ENCODE results near the gene CLEC11A. TPM values are rescaled to one million over a fixed set of nuclear protein-coding genes. Genes with fewer than 3 reads are reported as not detected.
"Not testable (repeated sequence)": the region's sequence is repeated elsewhere in the genome, so short reads cannot be mapped to it uniquely, and the experiment has no call there.

CLEC11A gene
- total RNA-seq, 2 experiments from 2014 or later: 2.2 to 3.1 TPM

- no peak for DNase-seq
- peaks cover 26% of the 10 kb centered on the region for H3K27me3 Mint-ChIP-seq
Measured at GRCh38 chr19:50725218-50725910, 2.2 kb downstream of the CLEC11A start.

GRCh38 chr19:50725911-50726230 lies 2.7 kb downstream of the CLEC11A start:
- DNase-seq: no peak
- Mint-ChIP-seq H3K9me3 (no peaks in the 10 kb centered on the region), H3K27ac (peak overlapping the region; percentile 86), H3K27me3 (peaks cover 21% of the 10 kb centered on the region), H3K4me1 (peaks cover 27% of the 10 kb centered on the region), H3K4me3 (peak overlapping the region; percentile 82), H3K36me3 (peaks cover 12% of the 10 kb centered on the region)

More at GRCh38 chr19:50725218-50725910, 2.2 kb downstream of the CLEC11A start:
- peak overlapping the region; percentile 82 for H3K4me3 Mint-ChIP-seq
- H3K36me3 Mint-ChIP-seq: peaks cover 12% of the 10 kb centered on the region
- H3K27ac Mint-ChIP-seq: peak overlapping the region; percentile 86
- H3K9me3 Mint-ChIP-seq: no peaks in the 10 kb centered on the region
- H3K4me1 Mint-ChIP-seq: peaks cover 30% of the 10 kb centered on the region

GRCh38 chr19:50728084-50728737 lies 5.0 kb downstream of the CLEC11A start:
- H3K4me3 Mint-ChIP-seq: peak overlapping the region; percentile 68

GRCh38 chr19:50729894-50730293 lies 6.7 kb downstream of the CLEC11A start:
- Mint-ChIP-seq H3K27ac (no peak overlapping the region), H3K4me1 (peaks cover 23% of the 10 kb centered on the region), H3K36me3 (peaks cover 12% of the 10 kb centered on the region), H3K27me3 (peaks cover 4% of the 10 kb centered on the region), H3K9me3 (no peaks in the 10 kb centered on the region), H3K4me3 (no peak overlapping the region)
- DNase-seq: no peak

More at GRCh38 chr19:50728084-50728737, 5.0 kb downstream of the CLEC11A start:
- peak; percentile 97 for DNase-seq
- Mint-ChIP-seq H3K36me3 (peaks cover 12% of the 10 kb centered on the region), H3K27ac (peak overlapping the region; percentile 86), H3K9me3 (no peaks in the 10 kb centered on the region), H3K4me1 (peaks cover 27% of the 10 kb centered on the region), H3K27me3 (peaks cover 11% of the 10 kb centered on the region)

GRCh38 chr19:50735869-50736268 lies 12.7 kb downstream of the CLEC11A start:
- H3K27ac Mint-ChIP-seq: no peak overlapping the region
- no peak overlapping the region for H3K4me3 Mint-ChIP-seq
- no peak for DNase-seq
- H3K36me3 Mint-ChIP-seq: no peaks in the 10 kb centered on the region
- H3K27me3 Mint-ChIP-seq: peaks cover 36% of the 10 kb centered on the region
- H3K4me1 Mint-ChIP-seq: peaks cover 2% of the 10 kb centered on the region
- H3K9me3 Mint-ChIP-seq: no peaks in the 10 kb centered on the region

GRCh38 chr19:50736338-50736737 lies 13.2 kb downstream of the CLEC11A start:
- H3K27me3 Mint-ChIP-seq: peaks cover 38% of the 10 kb centered on the region
- no peaks in the 10 kb centered on the region for H3K36me3 Mint-ChIP-seq
- DNase-seq: no peak
- H3K27ac Mint-ChIP-seq: no peak overlapping the region
- no peak overlapping the region for H3K4me3 Mint-ChIP-seq
- H3K4me1 Mint-ChIP-seq: peaks cover 2% of the 10 kb centered on the region
- no peaks in the 10 kb centered on the region for H3K9me3 Mint-ChIP-seq

- H3K27ac Mint-ChIP-seq: no peak overlapping the region
- no peak overlapping the region for H3K4me3 Mint-ChIP-seq
- peaks cover 2% of the 10 kb centered on the region for H3K4me1 Mint-ChIP-seq
- no peaks in the 10 kb centered on the region for H3K36me3 Mint-ChIP-seq
- peaks cover 54% of the 10 kb centered on the region for H3K27me3 Mint-ChIP-seq
- H3K9me3 Mint-ChIP-seq: no peaks in the 10 kb centered on the region
- no peak for DNase-seq
Measured at GRCh38 chr19:50739132-50739913, 16.2 kb downstream of the CLEC11A start.

GRCh38 chr19:50739914-50740426 lies 16.8 kb downstream of the CLEC11A start:
- Mint-ChIP-seq H3K4me1 (peaks cover 2% of the 10 kb centered on the region), H3K27me3 (peaks cover 57% of the 10 kb centered on the region), H3K36me3 (no peaks in the 10 kb centered on the region), H3K27ac (no peak overlapping the region), H3K4me3 (no peak overlapping the region), H3K9me3 (no peaks in the 10 kb centered on the region)
- DNase-seq: no peak

GRCh38 chr19:50741179-50741933 lies 18.2 kb downstream of the CLEC11A start:
- H3K27ac Mint-ChIP-seq: no peak overlapping the region
- H3K4me1 Mint-ChIP-seq: peaks cover 2% of the 10 kb centered on the region
- DNase-seq: no peak
- peaks cover 54% of the 10 kb centered on the region for H3K27me3 Mint-ChIP-seq
- no peak overlapping the region for H3K4me3 Mint-ChIP-seq
- no peaks in the 10 kb centered on the region for H3K9me3 Mint-ChIP-seq
- H3K36me3 Mint-ChIP-seq: no peaks in the 10 kb centered on the region

GRCh38 chr19:50743537-50743936 lies 20.4 kb downstream of the CLEC11A start:
- peaks cover 48% of the 10 kb centered on the region for H3K27me3 Mint-ChIP-seq
- H3K4me3 Mint-ChIP-seq: no peak overlapping the region
- H3K4me1 Mint-ChIP-seq: peaks cover 2% of the 10 kb centered on the region
- DNase-seq: no peak
- no peak overlapping the region for H3K27ac Mint-ChIP-seq
- no peaks in the 10 kb centered on the region for H3K36me3 Mint-ChIP-seq
- H3K9me3 Mint-ChIP-seq: no peaks in the 10 kb centered on the region

GRCh38 chr19:50745221-50745620 lies 22.1 kb downstream of the CLEC11A start:
- Mint-ChIP-seq H3K4me1 (no peaks in the 10 kb centered on the region), H3K36me3 (no peaks in the 10 kb centered on the region), H3K27ac (no peak overlapping the region), H3K9me3 (no peaks in the 10 kb centered on the region), H3K27me3 (peaks cover 40% of the 10 kb centered on the region), H3K4me3 (no peak overlapping the region)
- DNase-seq: no peak

GRCh38 chr19:50747141-50747540 lies 24.0 kb downstream of the CLEC11A start:
- H3K9me3 Mint-ChIP-seq, H3K27ac Mint-ChIP-seq, H3K36me3 Mint-ChIP-seq, DNase-seq, H3K4me1 Mint-ChIP-seq, H3K4me3 Mint-ChIP-seq: not testable (repeated sequence)
- peaks cover 24% of the 10 kb centered on the region for H3K27me3 Mint-ChIP-seq

- H3K9me3 Mint-ChIP-seq: no peaks in the 10 kb centered on the region
- no peaks in the 10 kb centered on the region for H3K36me3 Mint-ChIP-seq
- no peak overlapping the region for H3K27ac Mint-ChIP-seq
- DNase-seq: no peak
- no peak overlapping the region for H3K4me3 Mint-ChIP-seq
- H3K4me1 Mint-ChIP-seq: no peaks in the 10 kb centered on the region
- peaks cover 16% of the 10 kb centered on the region for H3K27me3 Mint-ChIP-seq
Measured at GRCh38 chr19:50749490-50749889, 26.3 kb downstream of the CLEC11A start.

- Mint-ChIP-seq H3K9me3 (no peaks in the 10 kb centered on the region), H3K4me1 (no peaks in the 10 kb centered on the region), H3K27ac (no peak overlapping the region)
Measured at GRCh38 chr19:50750010-50750409, 26.8 kb downstream of the CLEC11A start.

More at GRCh38 chr19:50750010-50750409, 26.8 kb downstream of the CLEC11A start:
- H3K27me3 Mint-ChIP-seq: peaks cover 20% of the 10 kb centered on the region
- no peak for DNase-seq
- H3K4me3 Mint-ChIP-seq: no peak overlapping the region
- no peaks in the 10 kb centered on the region for H3K36me3 Mint-ChIP-seq

Data from activated naive CD8-positive, alpha-beta T cell treated with anti-CD3 and anti-CD28 coated beads for 36 hours (primary cell).